ENCODE data around the gene SHOC2. TPM values are rescaled to one million over a fixed set of nuclear protein-coding genes. Genes with fewer than 3 reads are reported as not detected.

The SHOC2 gene
- total RNA-seq, 1 donor from 2014 or later: 45.9 TPM

DNA sequence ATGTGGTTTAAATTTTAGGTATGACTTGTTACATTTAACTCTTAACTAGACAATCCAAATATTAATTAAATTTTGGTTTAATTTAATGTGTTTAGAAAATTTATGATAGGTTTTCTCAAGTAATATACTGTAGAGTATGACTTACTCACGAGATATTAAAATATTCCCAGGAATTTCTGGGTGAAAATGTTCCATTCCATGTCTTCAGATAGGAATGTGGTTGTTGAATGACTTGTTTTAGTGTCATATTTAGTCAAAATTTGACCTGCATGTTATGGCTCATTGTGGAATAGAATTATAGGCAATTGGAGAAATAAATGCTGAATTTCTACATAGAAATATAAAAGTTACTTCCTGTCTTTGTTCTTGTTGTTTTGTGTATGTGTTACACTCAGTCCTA, 46.7 kb downstream of the SHOC2 start:
- TF ChIP-seq, protein P1, sequence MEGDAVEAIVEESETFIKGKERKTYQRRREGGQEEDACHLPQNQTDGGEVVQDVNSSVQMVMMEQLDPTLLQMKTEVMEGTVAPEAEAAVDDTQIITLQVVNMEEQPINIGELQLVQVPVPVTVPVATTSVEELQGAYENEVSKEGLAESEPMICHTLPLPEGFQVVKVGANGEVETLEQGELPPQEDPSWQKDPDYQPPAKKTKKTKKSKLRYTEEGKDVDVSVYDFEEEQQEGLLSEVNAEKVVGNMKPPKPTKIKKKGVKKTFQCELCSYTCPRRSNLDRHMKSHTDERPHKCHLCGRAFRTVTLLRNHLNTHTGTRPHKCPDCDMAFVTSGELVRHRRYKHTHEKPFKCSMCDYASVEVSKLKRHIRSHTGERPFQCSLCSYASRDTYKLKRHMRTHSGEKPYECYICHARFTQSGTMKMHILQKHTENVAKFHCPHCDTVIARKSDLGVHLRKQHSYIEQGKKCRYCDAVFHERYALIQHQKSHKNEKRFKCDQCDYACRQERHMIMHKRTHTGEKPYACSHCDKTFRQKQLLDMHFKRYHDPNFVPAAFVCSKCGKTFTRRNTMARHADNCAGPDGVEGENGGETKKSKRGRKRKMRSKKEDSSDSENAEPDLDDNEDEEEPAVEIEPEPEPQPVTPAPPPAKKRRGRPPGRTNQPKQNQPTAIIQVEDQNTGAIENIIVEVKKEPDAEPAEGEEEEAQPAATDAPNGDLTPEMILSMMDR (IDR thresholded peaks at IDR 0.05; ENCODE audit: unreplicated experiment): no peak
- Mint-ChIP-seq H3K4me1 (ENCODE audit: low read depth) (peaks cover 9% of the 10 kb centered on the region), H3K27me3 (no peaks in the 10 kb centered on the region), H3K27ac (no peak overlapping the region), H3K9me3 (ENCODE audit: low read depth) (peaks cover 5% of the 10 kb centered on the region), H3K4me3 (ENCODE audit: low read depth) (no peak overlapping the region), H3K36me3 (ENCODE audit: insufficient read depth) (peaks cover 2% of the 10 kb centered on the region)
- DNase-seq (ENCODE audit: low spot score, unreplicated experiment): no peak

GRCh38 chr10:110967009-110967630, 47.7 kb downstream of the SHOC2 start:
- no peaks in the 10 kb centered on the region for H3K27me3 Mint-ChIP-seq
- H3K4me3 Mint-ChIP-seq (ENCODE audit: low read depth): no peak overlapping the region
- DNase-seq (ENCODE audit: low spot score, unreplicated experiment): no peak
- H3K9me3 Mint-ChIP-seq (ENCODE audit: low read depth): peaks cover 5% of the 10 kb centered on the region
- H3K36me3 Mint-ChIP-seq (ENCODE audit: insufficient read depth): peaks cover 2% of the 10 kb centered on the region
- H3K27ac Mint-ChIP-seq: no peak overlapping the region
- TF ChIP-seq, protein P1 (IDR thresholded peaks at IDR 0.05; ENCODE audit: unreplicated experiment): no peak
- peaks cover 10% of the 10 kb centered on the region for H3K4me1 Mint-ChIP-seq (ENCODE audit: low read depth)

DNA sequence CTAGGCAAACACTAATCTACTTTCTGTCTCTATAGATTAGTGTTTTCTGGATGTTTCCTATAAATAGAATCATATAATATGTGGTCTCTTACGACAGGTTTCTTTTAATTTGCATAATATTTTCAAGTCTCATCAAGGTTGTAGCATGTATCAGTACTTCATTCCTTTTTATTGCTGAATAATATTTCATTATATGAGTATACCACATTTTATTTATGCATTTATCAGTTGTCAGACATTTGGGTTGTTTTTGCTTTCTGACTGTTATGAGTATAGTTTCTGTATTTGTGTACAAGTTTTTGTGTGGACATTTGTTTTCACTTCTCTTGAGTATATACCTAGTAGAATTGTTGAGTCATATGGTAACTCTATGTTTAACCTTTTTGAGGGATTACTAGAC, 48.2 kb downstream of the SHOC2 start:
- H3K27me3 Mint-ChIP-seq: no peaks in the 10 kb centered on the region
- H3K27ac Mint-ChIP-seq: no peak overlapping the region
- no peak for DNase-seq (ENCODE audit: low spot score, unreplicated experiment)
- peaks cover 2% of the 10 kb centered on the region for H3K36me3 Mint-ChIP-seq (ENCODE audit: insufficient read depth)
- peaks cover 5% of the 10 kb centered on the region for H3K9me3 Mint-ChIP-seq (ENCODE audit: low read depth)
- H3K4me3 Mint-ChIP-seq (ENCODE audit: low read depth): no peak overlapping the region
- TF ChIP-seq, protein P1 (IDR thresholded peaks at IDR 0.05; ENCODE audit: unreplicated experiment): no peak
- peaks cover 14% of the 10 kb centered on the region for H3K4me1 Mint-ChIP-seq (ENCODE audit: low read depth)

DNA sequence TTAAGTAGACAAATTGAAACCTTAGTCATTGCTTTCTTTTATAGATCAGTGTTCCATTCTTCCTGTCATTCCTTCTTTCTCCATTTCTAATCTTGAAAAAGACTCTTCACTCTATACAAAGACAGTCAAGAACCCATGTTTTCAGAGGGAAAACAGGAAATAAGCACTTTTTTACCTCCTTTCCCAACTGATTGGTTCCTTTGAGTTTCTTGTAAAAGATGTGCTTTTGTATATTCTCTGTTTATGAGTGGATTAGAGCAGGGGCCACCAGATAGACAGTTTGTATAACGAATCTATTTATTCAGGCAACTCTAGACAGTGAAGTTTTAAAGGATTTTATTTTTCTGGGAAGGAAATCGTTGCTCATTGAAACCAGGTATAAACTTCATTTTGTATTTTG, 49.8 kb downstream of the SHOC2 start:
- TF ChIP-seq, protein P1 (IDR thresholded peaks at IDR 0.05; ENCODE audit: unreplicated experiment): no peak
- Mint-ChIP-seq H3K27me3 (no peaks in the 10 kb centered on the region), H3K9me3 (ENCODE audit: low read depth) (peaks cover 5% of the 10 kb centered on the region), H3K27ac (no peak overlapping the region), H3K4me3 (ENCODE audit: low read depth) (no peak overlapping the region), H3K36me3 (ENCODE audit: insufficient read depth) (peaks cover 2% of the 10 kb centered on the region), H3K4me1 (ENCODE audit: low read depth) (peaks cover 10% of the 10 kb centered on the region)
- DNase-seq (ENCODE audit: low spot score, unreplicated experiment): no peak

DNA sequence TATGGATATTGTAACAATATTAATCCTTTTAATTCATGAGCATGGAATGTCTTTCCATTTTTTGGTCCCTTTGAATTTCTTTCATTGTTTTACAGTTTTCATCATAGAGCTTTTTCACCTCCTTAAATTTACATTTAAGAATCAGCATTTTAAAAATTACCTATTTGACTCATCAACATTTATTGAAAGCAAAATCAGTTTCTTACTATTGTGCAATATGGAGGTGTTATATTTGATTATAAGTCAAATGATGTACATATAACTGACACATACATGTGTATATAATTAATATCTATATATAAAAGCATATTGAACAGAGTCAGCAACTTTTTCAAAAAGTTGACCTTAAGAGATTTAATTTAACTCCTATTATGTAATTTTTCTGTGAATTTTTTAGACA, 52.2 kb downstream of the SHOC2 start:
- Mint-ChIP-seq H3K4me3 (ENCODE audit: low read depth) (no peak overlapping the region), H3K27ac (no peak overlapping the region), H3K4me1 (ENCODE audit: low read depth) (peaks cover 6% of the 10 kb centered on the region), H3K9me3 (ENCODE audit: low read depth) (peaks cover 5% of the 10 kb centered on the region), H3K36me3 (ENCODE audit: insufficient read depth) (peaks cover 6% of the 10 kb centered on the region), H3K27me3 (no peaks in the 10 kb centered on the region)
- TF ChIP-seq, protein P1 (IDR thresholded peaks at IDR 0.05; ENCODE audit: unreplicated experiment): no peak
- no peak for DNase-seq (ENCODE audit: low spot score, unreplicated experiment)

All from progenitor cell of endocrine pancreas (in vitro differentiated cells).